A549 (cell line): ENCODE measurements around the gene SLC7A8.

ENCODE experiments used
- BHLHE40 ChIP-seq: IDR thresholded peaks from 2 replicates; pipeline ENCODE4 v1.6.1; 2012; ENCODE audit warnings: low read depth, low read length, inconsistent platforms
- CHD4 ChIP-seq: fragments of 200-600 bp; sonication (generic); IDR thresholded peaks from 2 replicates; pipeline ENCODE4 v1.6.1; 2016; ENCODE audit warnings: antibody characterized with exemption, mild to moderate bottlenecking, borderline replicate concordance
- ELK1 ChIP-seq: fragments of 150-350 bp; IDR thresholded peaks from 2 replicates; pipeline ENCODE4 v1.6.1; 2014; ENCODE audit warnings: low read depth, mild to moderate bottlenecking, low read length
- HOXA7 ChIP-seq: fragments of 250-450 bp; sonication (Bioruptor Pico); IDR thresholded peaks from 2 replicates; pipeline ENCODE4 v1.5.0; 2020; ENCODE audit warnings: mild to moderate bottlenecking, moderate library complexity
- MAFK ChIP-seq: fragments of 450-650 bp; IDR thresholded peaks from 2 replicates; pipeline ENCODE4 v1.6.1; 2014; ENCODE audit not compliant: partially characterized antibody
- MAX ChIP-seq: IDR thresholded peaks from 2 replicates; pipeline ENCODE4 v1.6.1; 2012
- POLR2A ChIP-seq: IDR thresholded peaks from 2 replicates; pipeline ENCODE4 v1.6.1; 2012; ENCODE audit warnings: mild to moderate bottlenecking, low read length
- RAD21 ChIP-seq, 2 experiments: fragments of >200 bp in 1 of 2; sonication (Bioruptor Twin) in 1 of 2; formaldehyde crosslinking in 1 of 2; IDR thresholded peaks in 1 of 2; conservative IDR thresholded peaks in 1 of 2; 2 replicates in 1 of 2; 3 replicates in 1 of 2; pipeline ENCODE4 v1.6.1; 2012 to 2018; ENCODE audit warnings: inconsistent platforms in 1 of 2
- TF ChIP-seq, protein P1 (sequence below): fragments of >200 bp; sonication (Bioruptor Twin); formaldehyde crosslinking; IDR thresholded peaks from 3 replicates; pipeline ENCODE4 v1.5.1; 2016

DNA sequence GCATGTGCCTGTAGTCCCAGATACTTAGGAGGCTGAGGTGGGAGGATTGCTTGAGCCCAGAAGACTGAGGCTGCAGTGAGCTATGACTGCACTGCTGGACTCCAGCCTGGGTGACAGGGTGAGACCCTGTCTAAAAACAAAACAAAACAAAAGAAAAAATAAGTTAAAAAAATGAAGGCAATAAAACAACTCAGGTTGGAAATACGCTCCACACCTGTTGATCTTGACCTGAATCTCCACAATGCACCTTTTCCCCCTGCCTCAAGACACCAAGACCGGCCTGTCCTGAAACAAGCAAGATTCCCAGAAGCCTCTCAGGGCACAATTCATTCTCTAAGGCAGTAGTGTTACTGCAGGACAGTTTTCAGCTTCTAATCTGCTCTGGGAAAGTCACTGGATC, 43.6 kb downstream of the SLC7A8 start:
- TF ChIP-seq CHD4 = no peak
- TF ChIP-seq BHLHE40 = no peak
- TF ChIP-seq POLR2A = no peak
- no peak for TF ChIP-seq RAD21 (conservative IDR thresholded peaks at IDR 0.05 in 1 of 2, IDR thresholded peaks at IDR 0.05 in 1 of 2)
- TF ChIP-seq, protein P1, sequence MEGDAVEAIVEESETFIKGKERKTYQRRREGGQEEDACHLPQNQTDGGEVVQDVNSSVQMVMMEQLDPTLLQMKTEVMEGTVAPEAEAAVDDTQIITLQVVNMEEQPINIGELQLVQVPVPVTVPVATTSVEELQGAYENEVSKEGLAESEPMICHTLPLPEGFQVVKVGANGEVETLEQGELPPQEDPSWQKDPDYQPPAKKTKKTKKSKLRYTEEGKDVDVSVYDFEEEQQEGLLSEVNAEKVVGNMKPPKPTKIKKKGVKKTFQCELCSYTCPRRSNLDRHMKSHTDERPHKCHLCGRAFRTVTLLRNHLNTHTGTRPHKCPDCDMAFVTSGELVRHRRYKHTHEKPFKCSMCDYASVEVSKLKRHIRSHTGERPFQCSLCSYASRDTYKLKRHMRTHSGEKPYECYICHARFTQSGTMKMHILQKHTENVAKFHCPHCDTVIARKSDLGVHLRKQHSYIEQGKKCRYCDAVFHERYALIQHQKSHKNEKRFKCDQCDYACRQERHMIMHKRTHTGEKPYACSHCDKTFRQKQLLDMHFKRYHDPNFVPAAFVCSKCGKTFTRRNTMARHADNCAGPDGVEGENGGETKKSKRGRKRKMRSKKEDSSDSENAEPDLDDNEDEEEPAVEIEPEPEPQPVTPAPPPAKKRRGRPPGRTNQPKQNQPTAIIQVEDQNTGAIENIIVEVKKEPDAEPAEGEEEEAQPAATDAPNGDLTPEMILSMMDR = no peak
- TF ChIP-seq MAFK = no peak
- no peak for TF ChIP-seq ELK1
- no peak for TF ChIP-seq HOXA7 (CRISPR knock-in tag)
- TF ChIP-seq MAX = no peak
